HG02763 (cell line): Measurements from ENCODE around the gene PEX11A.

ENCODE experiments used
- ATAC-seq: cut with Tn5 transposase; IDR thresholded peaks from one replicate; pipeline ENCODE4 v1.9.1; 2021; ENCODE audit warnings: mild to moderate bottlenecking, moderate library complexity; ENCODE audit not compliant: unreplicated experiment

The PEX11A gene

DNA sequence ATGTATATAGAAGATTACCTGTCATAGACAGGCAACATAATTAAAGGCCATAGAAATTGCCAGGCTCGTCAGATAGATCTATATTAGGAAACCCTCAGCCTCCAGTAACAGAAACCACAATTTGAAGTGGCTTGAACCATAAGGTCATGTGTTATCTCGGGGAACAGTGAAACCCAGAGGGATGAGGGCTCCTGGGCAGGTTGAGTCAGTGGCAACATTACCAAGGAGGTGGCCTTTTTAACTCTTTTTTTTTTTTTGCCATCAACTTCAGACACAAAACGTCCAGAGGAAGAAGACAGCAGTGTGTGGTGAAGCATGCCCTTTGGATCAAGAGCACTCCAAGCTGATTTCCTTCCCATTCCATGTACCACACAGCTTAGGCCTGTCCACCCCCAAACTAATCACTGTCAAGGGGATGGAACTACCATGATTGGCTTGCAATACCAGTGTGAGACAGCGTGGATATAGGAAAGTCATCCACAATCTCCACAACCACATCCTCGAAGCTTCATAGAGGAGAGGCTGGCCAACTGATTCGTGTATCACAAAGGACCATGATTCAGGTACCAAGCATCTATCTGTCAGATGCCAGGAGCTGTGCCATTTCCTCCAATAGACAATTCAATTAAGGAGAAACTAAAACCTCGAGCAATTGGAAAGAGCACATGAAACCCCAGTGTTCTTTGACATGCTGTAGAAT is 34.3 kb downstream of the PEX11A start:
- ATAC-seq: no peak

DNA sequence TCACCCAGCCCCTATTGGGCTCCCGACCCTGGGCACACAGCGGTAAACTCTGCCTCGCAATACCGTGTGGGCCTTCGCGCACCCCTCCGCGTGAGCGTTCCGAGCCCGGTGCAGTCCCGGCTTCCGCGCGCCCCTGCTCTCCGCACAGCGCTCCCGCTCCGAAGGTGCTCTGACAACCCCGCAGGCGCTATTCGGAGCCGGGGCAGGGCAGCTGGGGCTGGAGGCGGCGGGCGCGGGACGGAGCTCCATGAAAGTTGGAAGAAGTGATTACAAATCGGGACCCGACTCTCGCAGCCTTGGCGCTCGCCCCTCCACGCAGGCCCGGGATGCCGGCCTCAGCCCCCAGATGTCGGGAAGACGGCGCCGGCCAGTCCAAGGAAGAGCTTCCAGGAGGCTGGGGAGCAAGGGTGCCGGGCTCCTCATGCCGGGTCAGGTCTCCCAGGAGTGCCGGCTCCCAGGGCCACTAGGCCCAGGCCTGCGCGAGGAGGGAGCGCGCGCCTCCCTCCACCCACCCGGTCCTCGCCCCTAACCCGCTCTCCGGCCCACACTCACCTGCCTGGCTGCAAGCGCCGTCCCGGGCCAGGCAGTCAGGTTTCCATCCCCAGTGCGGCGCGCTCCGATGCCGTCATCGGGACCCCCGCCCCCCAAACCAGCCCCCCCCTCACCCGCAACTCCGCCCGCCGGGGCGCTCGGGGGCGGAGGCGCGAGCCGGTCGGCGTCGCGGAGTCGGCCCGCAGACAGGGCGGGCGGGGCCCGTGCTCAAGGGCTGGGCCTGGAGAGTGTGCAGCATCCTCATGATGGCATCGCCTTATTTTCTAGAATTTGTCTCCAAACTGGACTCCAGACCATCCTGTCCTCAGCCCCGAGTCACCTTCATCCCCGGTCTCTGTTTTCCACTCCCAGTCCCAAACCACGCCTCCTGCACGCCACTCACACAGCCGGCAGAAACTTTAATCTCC is 35.4 kb downstream of the PEX11A start, which contains the start of gene KIF7:
Gene KIF7, minus strand, starts transcription at position 621 of the 959 bp plus-strand sequence. CDS start 2,537 bp downstream, outside the sequence.
- no peak for ATAC-seq

DNA sequence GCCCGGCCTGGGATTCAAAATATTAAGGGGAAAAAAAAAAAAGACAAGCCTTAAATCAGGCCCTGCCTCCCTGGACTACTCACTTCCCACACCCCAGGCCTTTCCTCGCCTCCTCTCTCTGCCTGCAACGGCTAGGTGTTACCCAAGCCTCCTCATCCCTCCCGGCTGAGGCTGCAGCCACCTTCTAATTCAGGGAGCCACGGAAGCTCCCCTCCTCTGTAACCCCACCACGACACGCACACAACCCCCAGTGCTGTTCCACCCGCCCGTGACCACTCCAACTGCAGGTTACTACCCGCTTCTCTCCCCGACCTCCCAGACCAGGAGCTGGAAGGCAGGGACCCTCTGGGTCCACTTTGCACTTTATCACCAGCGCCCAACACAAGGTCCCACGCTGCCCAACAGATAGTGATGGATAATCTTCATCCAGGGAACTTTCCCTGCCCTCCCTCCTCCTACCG is 36.2 kb downstream of the PEX11A start:
- no peak for ATAC-seq

GRCh38 chr15:89653578-89653977 is 37.0 kb downstream of the PEX11A start:
- no peak for ATAC-seq

DNA sequence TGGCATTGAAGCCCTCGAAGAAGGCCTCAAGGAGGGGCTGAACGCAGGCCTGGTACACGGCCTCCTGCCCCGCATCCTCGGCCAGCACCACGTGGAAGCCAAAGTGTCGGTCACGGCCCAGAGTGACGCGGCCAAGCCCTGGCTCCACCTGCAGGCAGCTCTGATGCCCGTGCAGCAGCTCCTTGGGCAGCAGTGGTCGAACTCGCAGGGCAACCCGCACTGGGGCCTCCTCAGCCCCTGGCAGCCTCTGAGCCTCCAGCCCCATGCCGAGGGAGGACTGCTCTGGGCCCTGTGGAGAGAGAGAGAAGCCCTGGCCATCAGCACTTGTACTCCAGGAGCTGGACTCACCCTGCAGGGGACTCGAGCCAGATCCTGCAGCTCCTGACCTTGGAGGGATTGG is 37.9 kb downstream of the PEX11A start:
- ATAC-seq: no peak

GRCh38 chr15:89652131-89652530 is 38.4 kb downstream of the PEX11A start:
- no peak for ATAC-seq

DNA sequence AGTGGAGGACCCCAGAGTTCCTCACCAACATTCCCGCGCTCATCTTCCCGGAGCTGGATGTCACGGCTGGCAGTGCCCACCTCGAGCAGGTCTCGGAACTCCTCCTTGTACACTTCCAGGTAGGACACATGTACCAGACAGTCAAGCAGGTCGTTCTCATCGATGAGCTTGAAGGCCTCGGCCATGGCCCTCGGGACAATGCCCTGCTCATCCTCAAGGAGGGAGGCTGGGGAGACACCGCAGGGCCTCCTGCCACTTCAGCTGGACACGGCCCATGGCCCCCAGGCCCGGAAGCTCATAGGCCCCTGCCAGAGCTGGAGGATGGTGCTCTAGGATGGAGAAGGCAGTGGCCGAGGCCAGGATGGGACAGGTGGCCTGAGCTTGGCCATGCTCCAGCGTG is 40.8 kb downstream of the PEX11A start:
- no peak for ATAC-seq

GRCh38 chr15:89649013-89649625 is 41.4 kb downstream of the PEX11A start:
- no peak for ATAC-seq

DNA sequence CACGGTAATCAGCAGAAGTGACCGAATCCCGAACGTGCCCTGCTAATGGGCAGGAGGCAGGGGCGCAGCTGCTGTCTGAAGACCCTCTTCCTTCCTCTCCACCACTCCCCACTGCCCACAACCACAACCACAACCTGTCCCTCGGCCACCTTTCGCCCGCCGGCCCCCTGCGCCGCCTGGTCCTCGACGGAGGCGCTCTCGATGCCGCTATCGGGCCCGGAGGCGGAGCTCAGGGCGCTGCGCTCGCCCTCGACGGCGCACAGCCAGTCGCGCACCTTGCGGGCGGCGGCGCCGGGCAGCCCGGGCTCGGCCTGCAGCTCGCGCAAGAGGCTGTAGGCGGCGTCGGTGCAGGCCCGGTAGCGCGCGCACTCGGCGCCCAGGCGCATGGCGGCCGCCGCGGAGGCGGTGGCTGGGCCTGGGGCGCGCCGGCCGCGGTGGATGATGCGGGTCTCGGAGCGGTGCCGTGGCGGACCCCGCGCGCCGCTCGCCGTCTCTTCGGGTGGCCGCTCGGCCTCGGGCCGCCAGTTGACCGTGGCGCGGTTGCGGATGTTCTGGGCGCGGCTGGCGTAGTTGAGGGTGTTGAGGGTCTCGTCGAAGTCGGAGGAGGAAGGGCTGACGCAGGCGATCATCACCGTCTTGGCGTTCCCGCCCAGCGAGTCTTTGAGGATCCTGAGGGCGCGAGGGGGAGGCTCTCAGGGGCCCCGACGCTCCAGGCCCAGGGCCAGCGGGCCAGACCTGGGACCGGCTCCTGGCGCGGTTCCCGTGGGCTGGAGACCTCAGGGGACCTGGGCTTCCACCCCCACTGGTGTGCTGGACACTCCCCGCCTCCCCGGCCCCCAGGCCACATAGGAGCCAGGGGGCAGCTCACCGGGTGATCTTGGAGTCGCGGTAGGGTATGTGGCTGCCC is 42.2 kb downstream of the PEX11A start:
- no peak for ATAC-seq

- no peak for ATAC-seq
Observed at GRCh38 chr15:89647191-89647851, 43.2 kb downstream of the PEX11A start.

GRCh38 chr15:89646416-89647141 is 44.0 kb downstream of the PEX11A start:
- ATAC-seq: no peak

DNA sequence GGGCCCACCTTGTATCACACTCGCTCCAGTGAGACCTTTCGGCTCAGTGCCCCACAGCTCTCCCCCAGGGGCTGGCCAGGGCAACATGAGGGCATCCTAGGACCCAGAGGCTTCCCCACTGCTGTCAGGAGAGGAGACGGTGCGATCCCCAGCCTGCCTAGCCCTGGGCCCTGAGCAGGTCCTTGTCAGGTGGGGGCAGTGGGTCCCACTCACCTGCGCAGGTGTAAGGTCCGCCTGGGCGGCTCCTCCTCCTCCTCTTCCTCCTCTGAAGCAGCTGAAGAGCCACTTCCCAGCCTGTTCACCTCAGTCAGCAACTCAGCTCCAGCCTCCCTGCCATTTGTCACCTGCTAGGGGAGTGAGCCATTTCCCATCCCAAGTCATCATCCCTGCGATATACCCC is 44.9 kb downstream of the PEX11A start:
- ATAC-seq: no peak

GRCh38 chr15:89642106-89642505 is 48.4 kb downstream of the PEX11A start:
- ATAC-seq: no peak

DNA sequence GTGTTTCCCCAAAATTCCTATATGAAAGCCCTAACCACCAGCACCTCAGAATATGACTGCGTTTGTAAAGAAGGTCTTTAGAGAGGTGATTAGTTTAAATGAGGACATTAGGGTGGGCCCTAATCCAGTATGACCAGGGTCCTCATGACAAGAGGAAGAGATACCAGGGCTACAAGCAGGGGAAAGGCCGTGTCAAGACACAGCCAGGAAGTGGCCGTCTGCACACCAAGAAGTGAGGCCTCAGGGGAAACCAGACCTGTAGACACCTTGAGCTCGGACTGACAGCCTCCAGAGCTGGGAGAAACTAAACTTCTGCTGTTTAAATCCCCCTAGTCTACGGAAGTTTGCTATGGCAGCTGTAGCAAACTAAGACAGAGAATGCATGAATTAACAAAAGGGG is 49.5 kb downstream of the PEX11A start:
- no peak for ATAC-seq

DNA sequence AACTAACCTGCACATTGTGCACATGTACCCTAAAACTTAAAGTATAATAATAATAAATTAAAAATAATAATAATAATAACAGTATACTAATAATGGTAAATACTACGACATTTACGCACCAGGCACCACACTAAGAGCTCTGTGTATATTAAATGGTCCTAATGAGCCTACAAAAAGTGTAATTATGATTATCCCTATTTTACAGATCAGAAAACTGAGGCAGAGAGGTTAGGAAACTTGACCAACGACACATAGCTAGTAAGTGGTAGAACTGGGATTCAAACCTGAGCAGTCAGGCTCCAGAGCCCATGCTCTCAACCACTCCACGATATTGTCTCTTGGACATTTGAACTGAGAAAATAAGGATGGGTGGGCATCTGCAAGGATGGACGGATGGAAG is 50.3 kb downstream of the PEX11A start:
- ATAC-seq: no peak

GRCh38 chr15:89633585-89633984 is 57.0 kb downstream of the PEX11A start:
- ATAC-seq: no peak

GRCh38 chr15:89632563-89633430 is 57.8 kb downstream of the PEX11A start:
- no peak for ATAC-seq

DNA sequence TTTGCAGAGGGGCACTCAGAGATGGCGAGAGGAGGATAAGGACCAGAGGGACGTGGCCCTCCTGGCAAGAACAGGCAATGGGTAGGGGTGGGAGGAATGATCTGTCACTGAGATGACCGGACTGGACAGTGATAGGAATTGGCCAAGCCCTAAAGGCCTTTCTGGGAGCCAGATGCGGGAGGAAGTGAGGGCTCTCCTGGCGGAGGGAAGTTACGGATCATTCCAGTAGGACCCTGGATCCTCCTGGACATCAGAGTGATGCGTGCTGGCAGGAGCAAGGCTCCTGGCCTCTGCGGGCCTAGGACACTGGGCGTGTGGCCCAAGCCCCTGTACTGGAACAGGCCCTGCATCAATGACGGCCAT is 58.7 kb downstream of the PEX11A start:
- ATAC-seq: no peak
